Measurements from ENCODE around the gene KCNQ1OT1.

GRCh38 chr11:2674658-2675131 lies 25.1 kb downstream of the KCNQ1OT1 start:
- TF ChIP-seq CTCF (IDR thresholded peaks at IDR 0.05; ENCODE audit: low read depth, low read length), result no peak
- no peak for TF ChIP-seq EZH2phosphoT487 (IDR thresholded peaks at IDR 0.05; ENCODE audit: low read depth)

Data from OCI-LY3 (cell line).